Peyer's patch (tissue), 4 donors: ENCODE data around the gene PCNX2.

Experiments
- CTCF ChIP-seq, 6 experiments: fragments of 450-650 bp in 4 of 6; fragments of 200-600 bp in 2 of 6; sonication (generic) in 1 of 6; IDR thresholded peaks; one replicate each; pipeline ENCODE4 v1.5.1; 2017 to 2019; ENCODE audit warnings: antibody characterized with exemption in 6 of 6, mild to moderate bottlenecking in 3 of 6, moderate library complexity in 1 of 6
- POLR2A ChIP-seq, 2 donors: fragments of 450-650 bp; IDR thresholded peaks; one replicate each; pipeline ENCODE4 v1.5.1; 2017; ENCODE audit warnings: antibody characterized with exemption in 2 of 2, mild to moderate bottlenecking in 2 of 2, moderate library complexity in 2 of 2

- TF ChIP-seq CTCF (IDR thresholded peaks at IDR 0.05) (no peak), POLR2A (IDR thresholded peaks at IDR 0.05) (no peak)
Measured at GRCh38 chr1:233089251-233089650, 206.3 kb downstream of the PCNX2 start.
